HepG2 (cell line): ENCODE results near the gene IFRD1. TPM values are rescaled to one million over a fixed set of nuclear protein-coding genes. Genes with fewer than 3 reads are reported as not detected.
A peak's percentile ranks its signal among the peaks of the same experiment; 100 is the strongest.

Source experiments
- ATAC-seq: fragments of 200-7000 bp; cut with Tn5 transposase; 3 replicates; pipeline ENCODE4 v1.9.1; 2020; ENCODE audit warnings: mild to moderate bottlenecking, moderate library complexity
- BruUV-seq: library from RNA; stranded (reverse); fragments of 400-500 nt; replicated peaks from 2 replicates; lab custom pipeline; 2021; lab: Mats Ljungman, UMichigan
- CTCF ChIA-PET: fragments of 300-600 bp; formaldehyde crosslinking; extraction: SDS; loops from one replicate; lab custom pipeline; 2021; ENCODE audit warnings: low total read pairs, inconsistent platforms, low intra/inter-chr PET ratio; lab: Yijun Ruan, JAX
- POLR2A ChIA-PET: fragments of 350-600 bp; sonication (Branson Sonifier 250); formaldehyde crosslinking; loops from one replicate; lab custom pipeline; 2020; ENCODE audit warnings: antibody characterized with exemption, inconsistent platforms; lab: Yijun Ruan, JAX
- DNase-seq: peaks from one replicate; pipeline ENCODE4 v3.0.0-alpha.2; 2015; ENCODE audit warnings: low spot score
- FAIRE-seq: peaks from 3 replicates; lab custom pipeline; 2011; peaks lifted over from hg19 to GRCh38; lab: Jason Lieb, UNC
- H2AFZ ChIP-seq: one replicate; pipeline ENCODE4 v1.6.1; 2011; ENCODE audit warnings: low read length, inconsistent platforms
- H3K27ac ChIP-seq: fragments of 300-600 bp; 3 replicates; pipeline ENCODE4 v1.8.0; 2011; ENCODE audit warnings: mixed run types, mild to moderate bottlenecking, mixed read lengths, low read length, inconsistent platforms; ENCODE audit not compliant: insufficient read depth; ENCODE audit errors: extremely low read length
- H3K27me3 ChIP-seq, 2 experiments: fragments of 200-600 bp in 1 of 2; 2 replicates in 1 of 2; 3 replicates in 1 of 2; pipeline versions ENCODE4 v1.6.0 to v1.8.0; 2011; ENCODE audit warnings: low read length in 2 of 2, mild to moderate bottlenecking in 2 of 2, moderate library complexity in 2 of 2, inconsistent platforms in 1 of 2; ENCODE audit not compliant: insufficient read depth in 2 of 2, control insufficient read depth in 1 of 2
- H3K36me3 ChIP-seq, 2 experiments: fragments of 200-600 bp in 1 of 2; replicated peaks in 1 of 2; 2 replicates in 1 of 2; 3 replicates in 1 of 2; pipeline versions ENCODE4 v1.5.1 to v1.8.0; 2011; ENCODE audit warnings: low read length in 2 of 2, inconsistent platforms in 1 of 2; ENCODE audit not compliant: insufficient read depth in 2 of 2, control insufficient read depth in 1 of 2
- H3K4me1 ChIP-seq: 2 replicates; pipeline ENCODE4 v1.5.1; 2012; ENCODE audit warnings: low read length, inconsistent platforms; ENCODE audit not compliant: insufficient read depth
- H3K4me2 ChIP-seq: 2 replicates; pipeline ENCODE4 v1.6.0; 2011; ENCODE audit warnings: low read depth, low read length, inconsistent platforms
- H3K4me3 ChIP-seq, 3 experiments: fragments of 200-600 bp in 1 of 3; sonication (generic), shearing (Covaris generic) in 1 of 3; replicated peaks in 1 of 3; 2 replicates each; pipeline ENCODE4 v1.5.1; 2011 to 2016; ENCODE audit warnings: low read length in 3 of 3, inconsistent platforms in 2 of 3, low read depth in 2 of 3, mild to moderate bottlenecking in 2 of 3, control low read depth in 1 of 3, mixed read lengths in 1 of 3; ENCODE audit not compliant: insufficient read depth in 1 of 3
- H3K79me2 ChIP-seq: one replicate; pipeline ENCODE4 v1.6.1; 2011; ENCODE audit warnings: low read length, inconsistent platforms; ENCODE audit not compliant: insufficient read depth
- H3K9ac ChIP-seq: 2 replicates; pipeline ENCODE4 v1.6.0; 2011; ENCODE audit warnings: mild to moderate bottlenecking, low read depth, low read length, inconsistent platforms; ENCODE audit not compliant: insufficient read depth
- H3K9me3 ChIP-seq: 2 replicates; pipeline ENCODE4 v1.5.1; 2012; ENCODE audit warnings: mild to moderate bottlenecking, low read length
- H4K20me1 ChIP-seq: 2 replicates; pipeline ENCODE4 v1.6.0; 2011; ENCODE audit warnings: inconsistent platforms, mild to moderate bottlenecking, low read length, moderate library complexity; ENCODE audit not compliant: insufficient read depth
- AGO1 ChIP-seq: fragments of 200-400 bp; formaldehyde crosslinking; IDR thresholded peaks from 2 replicates; pipeline ENCODE4 v1.6.1; 2017; ENCODE audit warnings: mild to moderate bottlenecking, low read depth, low read length, moderate library complexity; ENCODE audit not compliant: poor library complexity, severe bottlenecking
- ARID2 ChIP-seq: sonication (generic); formaldehyde crosslinking; IDR thresholded peaks from 2 replicates; pipeline ENCODE4 v1.8.1; 2022; ENCODE audit warnings: mild to moderate bottlenecking, missing genetic modification reagents, borderline replicate concordance
- BCL6 ChIP-seq: IDR thresholded peaks from 2 replicates; pipeline ENCODE4 v1.6.1; 2016; ENCODE audit warnings: missing genetic modification reagents, missing compliant biosample characterization
- BRCA1 ChIP-seq: sonication (generic); formaldehyde crosslinking; IDR thresholded peaks from 2 replicates; pipeline ENCODE4 v1.4.0; 2020; ENCODE audit warnings: missing genetic modification reagents
- CENPT ChIP-seq: sonication (generic); formaldehyde crosslinking; IDR thresholded peaks from 2 replicates; pipeline ENCODE4 v1.8.0; 2022; ENCODE audit warnings: low read depth, mild to moderate bottlenecking, moderate library complexity, missing genetic modification reagents
- CREB1 ChIP-seq, 2 experiments: fragments of 450-650 bp in 1 of 2; IDR thresholded peaks; 2 replicates each; pipeline ENCODE4 v1.6.1; 2016 to 2017; ENCODE audit warnings: control low read depth in 1 of 2, mild to moderate bottlenecking in 1 of 2, missing compliant biosample characterization in 1 of 2, missing genetic modification characterization in 1 of 2
- FOSL2 ChIP-seq: sonication (generic); formaldehyde crosslinking; IDR thresholded peaks from 2 replicates; pipeline ENCODE4 v1.4.0; 2020; ENCODE audit warnings: missing genetic modification reagents
- FOXA3 ChIP-seq: IDR thresholded peaks from 2 replicates; pipeline ENCODE4 v1.6.1; 2016; ENCODE audit warnings: missing genetic modification reagents, missing compliant biosample characterization
- GABPB1 ChIP-seq: IDR thresholded peaks from 2 replicates; pipeline ENCODE4 v1.6.1; 2016; ENCODE audit warnings: mild to moderate bottlenecking, missing genetic modification reagents, moderate library complexity, missing compliant biosample characterization
- MNT ChIP-seq: fragments of 450-650 bp; IDR thresholded peaks from 2 replicates; pipeline ENCODE4 v1.6.1; 2016
- SP4 ChIP-seq: sonication (generic); formaldehyde crosslinking; IDR thresholded peaks from 2 replicates; pipeline ENCODE4 v1.8.1; 2023; ENCODE audit warnings: mild to moderate bottlenecking, missing genetic modification reagents
- TCF7 ChIP-seq: sonication (generic); IDR thresholded peaks from 2 replicates; pipeline ENCODE4 v1.6.1; 2016; ENCODE audit warnings: antibody characterized with exemption, low read depth
- ZNF225 ChIP-seq: sonication (generic); formaldehyde crosslinking; IDR thresholded peaks from 2 replicates; pipeline ENCODE4 v1.4.0; 2020; ENCODE audit warnings: mild to moderate bottlenecking, missing genetic modification reagents
- ZNF264 ChIP-seq: sonication (generic); formaldehyde crosslinking; IDR thresholded peaks from 2 replicates; pipeline ENCODE4 v1.4.0; 2020; ENCODE audit warnings: missing genetic modification reagents
- ZNF317 ChIP-seq: sonication (generic); formaldehyde crosslinking; IDR thresholded peaks from 2 replicates; pipeline ENCODE4 v1.5.0; 2020; ENCODE audit warnings: mild to moderate bottlenecking, missing genetic modification reagents
- ZNF614 ChIP-seq: IDR thresholded peaks from 2 replicates; pipeline ENCODE4 v1.6.1; 2018; ENCODE audit warnings: missing biosample characterization, missing genetic modification reagents, inconsistent platforms, borderline replicate concordance
- ZNF709 ChIP-seq: sonication (generic); formaldehyde crosslinking; IDR thresholded peaks from 2 replicates; pipeline ENCODE4 v1.5.0; 2020; ENCODE audit warnings: mild to moderate bottlenecking, missing genetic modification reagents
- WGBS: methylation state at CpG from one replicate; pipeline ENCODE4 v1.1.6; 2017; ENCODE audit warnings: low lambda C conversion rate; 5-methylcytosine and 5-hydroxymethylcytosine counted together
- in situ Hi-C: cut with HindIII; loops from 2 replicates; pipeline ENCODE4 v1.10.0; 2017; ENCODE audit warnings: low pct_unique_long_range_greater_than_20kb; ENCODE audit not compliant: extremely low pct_ligation_motif_present
- intact Hi-C: fragments of 100-400 bp; cut with micrococcal nuclease; formaldehyde crosslinking; loops from one replicate; pipeline ENCODE4 v1.10.0; 2022; ENCODE audit not compliant: unreplicated experiment
- polyA plus RNA-seq, 8 experiments: library from polyadenylated mRNA; depleted of rRNA in 3 of 8; stranded (reverse) in 7 of 8; unstranded in 1 of 8; fragments of >200 nt; fragmentation: Illumina TruSeq in 4 of 8; extraction: Trizol in 4 of 8; gene quantifications; 2 replicates each; pipeline versions ENCODE4 v1.2.1 to v1.2.3, GENCODE V29; 2011 to 2016; ENCODE audit warnings: low read depth in 4 of 8, missing spikeins in 1 of 8, mixed read lengths in 1 of 8; ENCODE audit not compliant: insufficient read depth in 1 of 8
- total RNA-seq, 5 experiments: library from RNA; depleted of rRNA; stranded (reverse); fragments of >200 nt; fragmentation: Illumina TruSeq; extraction: Trizol; gene quantifications; 2 replicates each; pipeline ENCODE4 v1.2.3, GENCODE V29; 2016; ENCODE audit warnings: low read depth in 1 of 5
- TF ChIP-seq, protein P1 (sequence below): sonication (generic); IDR thresholded peaks from 2 replicates; pipeline ENCODE4 v1.6.1; 2016; ENCODE audit warnings: low read depth, borderline replicate concordance
- TF ChIP-seq, protein P2 (sequence below): IDR thresholded peaks from 2 replicates; pipeline ENCODE4 v1.6.1; 2018; ENCODE audit warnings: missing genetic modification reagents, mild to moderate bottlenecking, missing compliant biosample characterization
- TF ChIP-seq, protein P3 (sequence below), 2 experiments: fragments of 450-650 bp in 1 of 2; sonication (generic) in 1 of 2; formaldehyde crosslinking; IDR thresholded peaks; 2 replicates each; pipeline versions ENCODE4 v1.5.0 to v1.8.0; 2020 to 2022; ENCODE audit warnings: mild to moderate bottlenecking in 1 of 2, missing genetic modification reagents in 1 of 2

Gene IFRD1
- total and polyA plus RNA-seq, 2 of the 13 experiments (the other 11 are each of a cell fraction or from before 2014, with no cell fraction given), result 50.9 to 55.5 TPM

- no peaks in the 10 kb centered on the region for H3K9me3 ChIP-seq
- intact Hi-C loops (loop anchor here (2.0 kb wide), 1 partner anchor 23 kb away; no protein-coding TSS in a partner anchor), in situ Hi-C loops (no loop called here)
- peak overlapping the region; percentile 63 for H3K27ac ChIP-seq
- no peak overlapping the region; a peak in 1 of 6 replicates for H3K4me3 ChIP-seq
- no peaks in the 10 kb centered on the region for H3K27me3 ChIP-seq
- no peaks in the 10 kb centered on the region for H3K36me3 ChIP-seq
- no TSS peak for BruUV-seq
- ATAC-seq, result peak; percentile 82
- H3K9ac ChIP-seq, result no peak overlapping the region; the same call in 1 of the 2 replicates
- ChIA-PET CTCF (no interaction called here), POLR2A (interaction anchor here (1.2 to 4.9 kb wide), 3 partner anchors 8 to 29 kb away, joined by 3 to 64 read pairs (median 4); partner anchors contain the start of gene IFRD1)
- H3K4me2 ChIP-seq, result peak overlapping the region; percentile 44; the same call in 1 of the 2 replicates
- no peaks in the 10 kb centered on the region for H4K20me1 ChIP-seq
- 59% methylated on average over 9 of the region's 9 CpGs for WGBS
- H2AFZ ChIP-seq, result peak overlapping the region; percentile 57
- DNase-seq, result peak; percentile 74
- peaks cover 65% of the 10 kb centered on the region for H3K4me1 ChIP-seq
- H3K79me2 ChIP-seq, result no peaks in the 10 kb centered on the region
- FAIRE-seq, result peak; percentile 51
- TF ChIP-seq ZNF225, result no peak
- TF ChIP-seq ZNF709 (CRISPR knock-in tag), result no peak
- no peak for TF ChIP-seq SP4
- TF ChIP-seq FOSL2 (CRISPR knock-in tag), result peak; percentile 43
- TF ChIP-seq GABPB1 (CRISPR knock-in tag), result 0 out of 2 replicates have a peak, but pooled peaks have one; percentile 17
- TF ChIP-seq, protein P1, sequence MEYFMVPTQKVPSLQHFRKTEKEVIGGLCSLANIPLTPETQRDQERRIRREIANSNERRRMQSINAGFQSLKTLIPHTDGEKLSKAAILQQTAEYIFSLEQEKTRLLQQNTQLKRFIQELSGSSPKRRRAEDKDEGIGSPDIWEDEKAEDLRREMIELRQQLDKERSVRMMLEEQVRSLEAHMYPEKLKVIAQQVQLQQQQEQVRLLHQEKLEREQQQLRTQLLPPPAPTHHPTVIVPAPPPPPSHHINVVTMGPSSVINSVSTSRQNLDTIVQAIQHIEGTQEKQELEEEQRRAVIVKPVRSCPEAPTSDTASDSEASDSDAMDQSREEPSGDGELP, result no peak
- TF ChIP-seq, protein P2, sequence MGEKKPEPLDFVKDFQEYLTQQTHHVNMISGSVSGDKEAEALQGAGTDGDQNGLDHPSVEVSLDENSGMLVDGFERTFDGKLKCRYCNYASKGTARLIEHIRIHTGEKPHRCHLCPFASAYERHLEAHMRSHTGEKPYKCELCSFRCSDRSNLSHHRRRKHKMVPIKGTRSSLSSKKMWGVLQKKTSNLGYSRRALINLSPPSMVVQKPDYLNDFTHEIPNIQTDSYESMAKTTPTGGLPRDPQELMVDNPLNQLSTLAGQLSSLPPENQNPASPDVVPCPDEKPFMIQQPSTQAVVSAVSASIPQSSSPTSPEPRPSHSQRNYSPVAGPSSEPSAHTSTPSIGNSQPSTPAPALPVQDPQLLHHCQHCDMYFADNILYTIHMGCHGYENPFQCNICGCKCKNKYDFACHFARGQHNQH, result 0 out of 2 replicates have a peak, but pooled peaks have one; percentile 19
- TF ChIP-seq ZNF317 (CRISPR knock-in tag), result no peak
- no peak for TF ChIP-seq CENPT (CRISPR knock-in tag)
- TF ChIP-seq CREB1 (IDR thresholded peaks at IDR 0.05), result no peak
- TF ChIP-seq CREB1 (CRISPR knock-in tag; IDR thresholded peaks at IDR 0.05), result 0 out of 2 replicates have a peak, but pooled peaks have one; percentile 18
- TF ChIP-seq ARID2 (CRISPR knock-in tag), result no peak
- no peak for TF ChIP-seq MNT
- TF ChIP-seq, protein P3, sequence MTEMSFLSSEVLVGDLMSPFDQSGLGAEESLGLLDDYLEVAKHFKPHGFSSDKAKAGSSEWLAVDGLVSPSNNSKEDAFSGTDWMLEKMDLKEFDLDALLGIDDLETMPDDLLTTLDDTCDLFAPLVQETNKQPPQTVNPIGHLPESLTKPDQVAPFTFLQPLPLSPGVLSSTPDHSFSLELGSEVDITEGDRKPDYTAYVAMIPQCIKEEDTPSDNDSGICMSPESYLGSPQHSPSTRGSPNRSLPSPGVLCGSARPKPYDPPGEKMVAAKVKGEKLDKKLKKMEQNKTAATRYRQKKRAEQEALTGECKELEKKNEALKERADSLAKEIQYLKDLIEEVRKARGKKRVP (CRISPR knock-in tag; IDR thresholded peaks at IDR 0.05), result peak in 1 of 2 experiments; percentile 42; a peak in 2 of 4 replicates
- TF ChIP-seq BRCA1 (CRISPR knock-in tag), result no peak
- peak; percentile 35; the same call in 1 of the 2 replicates for TF ChIP-seq TCF7
- TF ChIP-seq FOXA3 (CRISPR knock-in tag), result peak; percentile 48; the same call in 1 of the 2 replicates
- TF ChIP-seq BCL6, result no peak
- TF ChIP-seq ZNF614, result no peak
- no peak for TF ChIP-seq ZNF264 (CRISPR knock-in tag)
- TF ChIP-seq AGO1, result no peak
Observed at GRCh38 chr7:112421666-112422486, 28.4 kb upstream of the IFRD1 start.
